Left lobe of liver (tissue), 2 donors: ENCODE data around the gene WWOX. TPM values are rescaled to one million over a fixed set of nuclear protein-coding genes. Genes with fewer than 3 reads are reported as not detected.

ENCODE experiments used
- ATAC-seq: fragments of 200-7000 bp; cut with Tn5 transposase; one replicate; pipeline ENCODE4 v1.9.1; 2020; ENCODE audit warnings: mild to moderate bottlenecking, moderate library complexity
- DNase-seq: peaks from one replicate; pipeline ENCODE4 v3.0.0-alpha.2; 2020; ENCODE audit warnings: low spot score
- total RNA-seq: library from RNA; stranded (reverse); gene quantifications from one replicate; pipeline ENCODE4 v1.2.1, GENCODE V29; 2021
- donor health status: DM: no; HTN: no; CAD: no; lungs with moderate emphysema.
- donor health status: DM: no; HTN: yes; CAD: no.

Gene WWOX
- total RNA-seq, 1 donor from 2014 or later = 15.1 TPM

- DNase-seq (no peak), ATAC-seq (no peak)
Observed at GRCh38 chr16:78629173-78629572, 529.7 kb downstream of the WWOX start.

DNA sequence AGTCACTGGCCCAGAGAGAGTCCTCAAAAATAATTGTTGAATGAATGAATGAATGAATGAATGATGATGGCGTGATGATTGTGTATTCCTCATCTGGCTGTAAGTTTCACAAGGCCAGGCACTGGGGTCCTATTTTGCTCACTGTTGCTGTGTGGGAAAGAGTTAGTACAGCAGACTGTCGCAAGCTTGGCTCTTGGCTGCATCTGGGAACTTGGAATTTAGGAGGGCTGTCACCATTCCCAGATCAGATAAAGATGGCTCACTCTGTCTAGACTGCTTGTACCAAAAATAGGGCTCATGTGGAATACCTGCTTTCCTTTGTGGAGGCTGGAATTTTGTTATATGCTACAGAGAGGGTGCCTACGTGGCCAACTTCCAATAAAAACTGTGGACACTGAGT is 530.6 kb downstream of the WWOX start:
- no peak for DNase-seq
- ATAC-seq = no peak

DNA sequence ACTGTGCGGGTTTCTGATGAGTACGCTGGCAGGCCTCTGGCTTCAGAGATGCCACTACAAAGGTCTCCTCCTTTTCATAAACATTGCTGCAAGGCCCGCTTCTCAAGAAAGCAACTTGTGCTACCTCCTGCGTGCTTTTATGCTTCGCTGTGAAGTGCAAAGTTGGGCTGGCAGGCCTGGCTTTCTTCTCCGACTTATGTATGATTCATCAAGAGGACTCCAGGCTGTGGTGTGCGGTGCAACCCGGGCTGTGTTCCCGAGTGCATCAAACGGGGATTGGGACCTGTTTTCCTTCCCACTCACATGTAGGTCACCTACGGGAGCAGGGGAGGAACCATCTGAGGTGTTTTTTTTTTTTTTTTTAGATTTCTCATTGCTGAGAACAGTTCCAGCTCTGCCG is 534.1 kb downstream of the WWOX start:
- no peak for ATAC-seq
- DNase-seq = no peak

DNA sequence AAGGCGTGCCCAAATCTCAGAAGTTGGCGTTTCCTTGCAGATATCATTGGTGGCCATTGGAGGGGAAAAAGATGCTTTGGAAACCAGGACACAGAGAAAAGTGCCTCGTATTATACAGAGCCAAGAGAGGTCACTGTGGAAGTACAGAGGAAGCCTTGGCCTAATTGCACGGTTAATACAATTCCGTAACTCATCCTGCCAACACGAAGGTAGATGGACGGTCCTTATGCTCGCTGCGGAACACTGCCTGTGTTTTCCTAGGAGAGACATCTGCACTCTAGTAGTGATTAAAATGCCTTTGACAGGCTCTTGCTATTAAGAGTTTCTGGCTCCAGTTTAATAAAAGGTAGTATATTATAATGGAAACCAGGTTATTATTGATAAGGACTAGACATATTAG is 536.4 kb downstream of the WWOX start:
- DNase-seq = no peak
- ATAC-seq = no peak

GRCh38 chr16:78638371-78638770 is 538.9 kb downstream of the WWOX start:
- ATAC-seq (no peak), DNase-seq (no peak)

DNA sequence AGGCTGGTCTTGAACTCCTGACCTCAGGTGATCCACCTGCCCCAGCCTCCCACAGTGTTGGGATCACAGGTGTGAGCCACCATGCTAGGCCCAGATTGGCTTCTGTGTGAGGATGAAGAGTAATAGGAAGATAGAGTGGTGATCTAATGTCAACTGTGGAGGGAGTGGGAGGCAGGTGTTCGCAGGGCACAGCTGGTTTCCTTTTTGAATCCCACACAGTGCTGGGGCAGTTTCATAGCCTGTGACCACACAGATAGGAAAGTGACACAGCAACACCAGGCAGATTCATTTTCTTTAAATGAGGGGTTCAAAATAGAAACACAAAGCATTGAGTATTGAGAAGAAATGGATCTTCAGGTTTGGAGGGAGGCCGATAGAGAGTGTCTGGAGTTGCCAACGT is 540.3 kb downstream of the WWOX start:
- no peak for ATAC-seq

DNA sequence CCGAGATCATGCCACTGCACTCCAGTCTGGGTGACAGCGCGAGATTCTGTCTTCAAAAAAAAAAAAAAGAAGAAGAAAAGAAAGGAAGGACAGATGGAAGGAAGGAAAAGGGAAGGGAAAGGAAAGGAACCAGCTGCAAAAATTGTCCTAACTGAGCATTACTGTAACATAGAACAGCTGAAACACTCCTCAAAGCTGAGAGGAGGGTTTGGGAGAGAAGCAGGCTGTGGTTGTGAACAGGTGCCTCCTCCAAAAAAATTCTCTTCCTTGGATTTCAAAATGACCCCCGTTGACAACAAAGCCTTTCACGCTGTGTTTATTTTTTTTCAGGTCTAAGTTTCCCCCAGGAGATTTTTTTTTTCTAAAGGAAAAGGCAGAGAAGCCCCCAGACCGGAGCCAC is 541.4 kb downstream of the WWOX start:
- ATAC-seq (no peak), DNase-seq (no peak)

More for the DNA sequence above, 540.3 kb downstream of the WWOX start:
- no peak for DNase-seq

GRCh38 chr16:78641433-78641832 is 542.0 kb downstream of the WWOX start:
- DNase-seq (no peak), ATAC-seq (no peak)

DNA sequence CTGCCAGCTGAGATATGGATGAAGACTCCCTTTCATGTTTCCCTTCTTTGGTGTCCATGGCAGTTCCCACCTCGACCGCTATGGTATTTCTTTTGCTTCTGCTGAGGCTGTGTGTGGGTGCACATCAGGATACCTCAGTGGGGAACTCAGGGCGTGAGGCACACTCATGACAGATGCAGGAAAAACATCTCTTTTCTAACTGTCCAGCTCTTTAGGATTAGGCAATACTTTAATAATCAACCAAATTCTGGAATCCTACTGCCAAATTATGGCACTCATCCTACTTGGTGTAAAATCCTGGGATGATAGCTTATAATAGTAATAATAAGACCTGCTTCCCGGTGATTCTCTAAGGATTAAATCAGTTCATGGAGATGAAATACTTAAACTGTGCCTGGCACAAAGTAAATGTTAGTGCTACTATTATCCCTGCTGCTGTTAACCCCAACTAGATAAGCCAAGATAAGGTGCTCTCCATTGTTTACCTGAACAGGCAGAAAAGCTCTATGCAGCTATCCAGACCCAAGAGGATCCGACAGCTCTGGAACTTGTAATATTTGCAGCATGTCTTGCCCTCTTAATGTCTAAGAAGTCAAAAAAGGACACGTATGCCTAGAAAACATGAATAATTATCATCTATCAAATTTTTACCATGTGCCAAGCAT is 543.3 kb downstream of the WWOX start:
- DNase-seq = no peak
- ATAC-seq = peak; percentile 71

GRCh38 chr16:78645657-78646056 is 546.2 kb downstream of the WWOX start:
- ATAC-seq = no peak
- no peak for DNase-seq

GRCh38 chr16:78647019-78647418 is 547.6 kb downstream of the WWOX start:
- no peak for ATAC-seq
- DNase-seq = no peak

GRCh38 chr16:78647491-78647890 is 548.0 kb downstream of the WWOX start:
- no peak for ATAC-seq
- no peak for DNase-seq

DNA sequence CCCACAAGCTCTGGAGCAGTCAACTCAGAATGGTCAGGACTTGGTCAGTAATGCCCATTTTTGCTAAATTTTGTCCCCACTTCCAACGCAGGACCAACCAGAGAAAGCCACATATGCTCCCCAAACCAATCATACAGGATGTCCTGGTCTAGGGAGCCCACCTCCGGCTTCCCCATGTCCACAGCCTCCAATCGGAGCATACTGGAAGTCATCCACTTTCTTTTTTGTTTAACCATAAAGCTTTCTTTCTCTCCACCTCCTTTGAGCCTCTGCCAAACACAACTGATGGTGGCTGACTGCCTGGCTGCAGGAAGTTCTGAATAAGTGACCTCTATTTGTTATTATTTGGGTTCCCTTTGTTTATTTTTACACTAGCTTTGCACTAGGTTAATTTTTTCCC is 549.1 kb downstream of the WWOX start:
- peak; percentile 50 for DNase-seq
- peak; percentile 86 for ATAC-seq

DNA sequence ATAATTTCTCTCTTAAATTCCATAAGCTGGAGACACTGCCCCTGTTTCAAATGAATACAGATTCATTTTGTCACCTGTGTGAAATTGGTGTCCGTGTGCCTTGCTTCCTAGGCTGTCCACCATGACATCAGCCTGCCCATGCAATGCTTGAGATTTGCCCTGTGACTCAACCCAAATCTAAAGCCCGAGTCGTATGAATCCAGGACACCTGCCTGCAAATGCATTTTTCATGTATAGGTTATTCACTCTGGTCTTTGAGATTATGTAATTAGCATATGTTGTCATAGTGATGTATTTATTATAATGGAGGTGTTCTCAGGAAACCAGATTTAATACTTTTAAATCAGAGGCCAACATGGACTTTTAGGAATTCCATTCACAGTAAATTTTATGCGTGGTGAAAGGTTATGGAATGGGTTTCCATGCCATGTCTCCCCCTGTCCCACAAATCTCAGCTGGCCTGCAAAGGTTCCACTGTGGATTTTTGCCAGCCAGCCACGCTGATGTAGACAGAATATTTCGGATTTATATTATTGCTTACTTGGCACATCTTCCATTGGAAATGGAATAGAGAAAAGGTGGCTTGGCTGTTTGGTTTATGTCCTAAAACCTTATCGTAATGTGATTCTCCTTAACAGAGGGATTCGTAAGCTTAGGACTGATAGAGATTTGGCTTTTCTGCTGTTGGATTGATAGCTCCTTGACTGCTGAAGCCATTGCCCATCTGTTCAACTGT is 551.1 kb downstream of the WWOX start:
- ATAC-seq (no peak), DNase-seq (no peak)

DNA sequence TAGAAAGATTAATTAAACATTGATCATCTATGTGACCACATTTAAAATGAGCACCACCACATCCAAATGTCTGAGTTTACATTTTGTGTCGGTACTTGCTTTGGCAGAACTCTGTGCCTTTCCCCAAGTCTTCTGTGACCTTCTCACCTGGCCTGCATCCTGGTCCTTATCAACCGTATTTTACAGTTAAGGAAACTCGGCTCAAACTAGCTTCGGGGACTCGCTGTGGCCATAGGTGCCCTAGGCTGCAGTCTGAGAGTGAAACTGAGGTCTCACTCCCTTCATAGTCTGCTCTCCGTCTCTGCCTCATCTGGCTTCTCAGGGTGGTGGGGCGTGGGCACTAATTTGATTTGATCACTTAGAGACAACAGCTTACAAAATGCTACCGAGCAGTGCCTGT is 555.5 kb downstream of the WWOX start:
- peak; percentile 45 for ATAC-seq

GRCh38 chr16:78655331-78656113 is 556.1 kb downstream of the WWOX start:
- ATAC-seq = peak; percentile 82

More for the DNA sequence above, 555.5 kb downstream of the WWOX start:
- DNase-seq = no peak

GRCh38 chr16:78656887-78657286 is 557.4 kb downstream of the WWOX start:
- ATAC-seq = no peak
- DNase-seq = no peak

More at GRCh38 chr16:78655331-78656113, 556.1 kb downstream of the WWOX start:
- no peak for DNase-seq

- ATAC-seq (no peak), DNase-seq (no peak)
Observed at GRCh38 chr16:78659216-78659615, 559.8 kb downstream of the WWOX start.

DNA sequence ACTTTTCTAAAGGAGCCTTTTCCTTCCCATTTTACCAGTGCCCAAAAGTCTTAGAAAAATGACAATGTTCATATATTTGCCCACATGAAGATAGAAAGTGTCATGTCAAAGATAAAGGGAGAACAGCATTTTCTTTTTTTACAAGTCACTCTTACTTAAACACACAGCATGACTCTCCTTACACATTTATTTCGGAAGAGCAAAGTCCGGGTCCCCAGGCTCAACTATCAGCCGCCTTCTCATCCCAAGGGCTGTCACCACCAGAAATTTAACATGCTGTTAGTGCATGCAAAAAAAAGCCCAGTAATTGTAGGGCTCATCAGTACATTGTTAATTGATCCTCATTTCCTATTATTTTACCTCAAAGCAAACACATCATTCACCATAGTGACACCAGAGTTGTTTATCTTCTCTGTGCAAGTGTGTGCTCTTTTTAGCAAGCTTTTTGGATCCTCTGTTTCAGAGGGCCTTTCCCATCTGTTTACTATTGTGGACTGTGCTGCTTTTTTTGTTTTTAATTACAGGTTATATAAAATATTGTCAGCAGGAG is 560.3 kb downstream of the WWOX start:
- DNase-seq (no peak), ATAC-seq (no peak)

DNA sequence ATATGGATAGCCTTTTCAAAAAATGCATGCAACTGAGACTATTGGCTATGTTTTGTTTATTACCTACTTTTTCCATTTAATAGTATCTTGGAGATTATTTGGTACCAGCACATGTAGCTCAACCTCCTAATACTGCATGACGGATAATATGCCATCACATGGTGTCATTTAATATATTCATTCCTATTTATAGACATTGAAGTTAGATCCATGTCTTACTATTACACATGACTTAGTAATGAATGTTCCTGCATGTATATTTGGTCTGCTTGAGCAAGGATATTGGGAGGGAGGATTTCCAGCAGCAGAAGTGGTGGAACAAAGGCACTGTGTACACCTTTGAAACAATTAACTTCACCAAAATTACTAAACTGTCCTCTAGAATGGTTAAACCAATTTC is 561.3 kb downstream of the WWOX start:
- DNase-seq (no peak), ATAC-seq (no peak)

GRCh38 chr16:78663690-78664089 is 564.2 kb downstream of the WWOX start:
- no peak for ATAC-seq
- no peak for DNase-seq
